ENCODE results near the gene PRKG1.

The PRKG1 gene

GRCh38 chr10:51862149-51862548, 787.9 kb downstream of the PRKG1 start:
- no peak for DNase-seq

GRCh38 chr10:51867956-51868355, 793.7 kb downstream of the PRKG1 start:
- DNase-seq = peak in 1 of 56 donors; percentile 8

DNA sequence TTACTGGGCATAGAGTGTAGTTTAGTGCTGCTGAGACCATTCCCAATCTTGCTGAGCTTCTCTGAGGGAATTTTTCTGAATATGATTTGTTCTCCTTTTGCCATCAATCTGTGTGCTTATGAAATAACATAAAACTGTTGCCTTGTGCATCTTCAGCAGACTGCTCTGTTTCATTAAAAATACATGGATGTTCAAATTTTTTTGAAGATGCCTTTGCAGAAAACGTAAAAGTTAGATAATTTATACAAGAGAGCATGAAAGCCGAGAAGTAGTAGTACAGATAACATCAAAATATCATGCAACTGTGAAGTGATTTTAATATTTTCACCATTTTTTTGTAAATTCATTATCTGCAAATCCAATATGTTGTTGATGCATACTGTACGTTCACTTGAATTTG, 799.8 kb downstream of the PRKG1 start:
- DNase-seq = no peak

GRCh38 chr10:51875610-51876009, 801.3 kb downstream of the PRKG1 start:
- DNase-seq = no peak

DNA sequence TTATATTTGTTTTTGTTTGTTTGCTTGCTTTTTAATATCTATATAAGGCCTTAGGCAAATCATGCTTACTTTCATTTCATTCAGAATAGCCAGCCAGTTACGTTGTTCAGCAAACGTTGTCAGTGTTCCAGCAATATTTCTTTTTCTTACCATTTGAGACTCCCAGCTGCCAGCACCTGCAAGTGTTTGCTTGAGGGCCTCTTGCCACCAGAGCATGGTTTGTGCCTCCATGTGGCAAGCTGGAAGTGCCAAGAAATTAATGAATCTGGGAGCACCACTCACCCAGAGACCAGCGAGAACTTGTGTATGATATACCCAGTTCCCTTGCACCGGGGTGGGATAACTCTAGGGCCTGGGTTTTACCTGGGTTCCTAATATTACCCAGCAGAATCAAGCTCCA, 802.2 kb downstream of the PRKG1 start:
- DNase-seq = no peak

- DNase-seq = no peak
Observed at GRCh38 chr10:51876979-51877378, 802.7 kb downstream of the PRKG1 start.

DNA sequence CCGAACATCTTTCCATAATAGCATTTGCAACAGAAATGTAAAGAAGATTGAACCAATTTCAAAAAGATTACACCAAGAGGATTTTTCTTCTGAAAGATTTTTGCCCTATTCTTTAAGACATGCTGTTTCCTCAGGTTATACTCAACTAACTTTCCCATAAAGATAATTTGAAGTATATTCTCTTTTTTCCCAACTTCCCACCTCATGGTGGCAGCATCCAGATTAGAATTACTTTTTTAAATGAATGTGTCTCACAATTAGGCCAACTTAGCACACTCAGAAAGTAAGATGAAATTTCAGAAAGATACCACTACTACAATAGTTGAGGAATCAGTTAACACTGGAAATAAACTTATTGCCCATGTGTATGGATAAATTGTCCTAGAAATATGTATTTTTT, 803.3 kb downstream of the PRKG1 start:
- no peak for DNase-seq

DNA sequence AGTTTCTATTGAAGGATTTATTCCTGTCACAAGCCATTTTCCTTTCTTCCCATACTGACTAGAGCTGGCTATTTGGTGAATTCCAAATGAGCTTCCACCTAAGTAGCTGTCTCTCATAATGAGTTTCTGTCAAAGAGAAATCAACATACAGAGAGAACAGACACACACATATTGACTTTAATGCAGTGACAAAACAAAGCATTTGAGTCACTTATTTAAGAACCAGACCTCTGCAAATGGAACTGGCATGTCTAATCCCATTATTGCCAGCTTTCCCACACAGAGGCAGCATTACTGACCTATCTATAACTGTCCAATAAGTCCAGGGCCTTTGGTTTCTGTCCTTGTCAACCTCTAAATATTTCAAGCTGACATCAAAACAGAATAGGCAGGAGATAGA, 804.4 kb downstream of the PRKG1 start:
- DNase-seq = no peak

DNA sequence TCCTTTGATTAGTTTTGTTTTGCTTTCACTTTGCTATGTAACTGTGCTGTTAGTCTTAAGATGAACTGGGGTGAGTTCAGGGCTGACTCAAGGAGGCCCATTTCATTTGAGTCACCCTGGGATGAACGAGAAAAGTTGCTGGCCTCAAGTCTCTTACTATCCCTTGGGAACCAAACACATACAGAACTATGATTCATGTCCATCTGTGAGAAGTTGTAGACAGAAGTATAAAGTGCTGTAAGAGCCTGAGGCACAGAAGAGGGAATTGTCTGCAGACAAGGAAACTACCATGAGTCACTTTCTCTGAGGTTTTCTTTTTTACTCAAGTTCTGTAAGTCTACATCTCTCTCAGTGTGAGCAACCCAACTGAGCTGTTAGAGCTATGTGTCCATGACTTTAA, 805.0 kb downstream of the PRKG1 start:
- DNase-seq = peak in 1 of 56 donors; percentile 8

DNA sequence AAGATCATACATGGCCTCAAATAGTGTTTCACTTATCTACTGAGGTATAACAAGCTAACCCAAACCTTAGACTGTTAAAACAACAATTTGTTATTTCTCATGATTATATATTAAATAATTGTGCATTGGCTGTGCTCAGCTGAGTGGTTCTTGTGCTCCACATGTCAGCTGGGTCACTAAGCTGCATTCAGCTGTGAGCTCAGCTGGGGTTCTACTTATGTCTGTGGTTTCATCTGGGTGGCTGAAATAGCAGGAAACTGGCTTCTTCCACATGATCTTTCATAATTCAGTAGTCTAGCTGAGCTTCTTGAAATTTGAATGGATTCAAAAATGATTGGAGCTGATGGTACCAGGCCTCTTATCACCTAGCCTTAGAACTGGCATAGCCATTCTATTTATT, 806.9 kb downstream of the PRKG1 start:
- DNase-seq = no peak

DNA sequence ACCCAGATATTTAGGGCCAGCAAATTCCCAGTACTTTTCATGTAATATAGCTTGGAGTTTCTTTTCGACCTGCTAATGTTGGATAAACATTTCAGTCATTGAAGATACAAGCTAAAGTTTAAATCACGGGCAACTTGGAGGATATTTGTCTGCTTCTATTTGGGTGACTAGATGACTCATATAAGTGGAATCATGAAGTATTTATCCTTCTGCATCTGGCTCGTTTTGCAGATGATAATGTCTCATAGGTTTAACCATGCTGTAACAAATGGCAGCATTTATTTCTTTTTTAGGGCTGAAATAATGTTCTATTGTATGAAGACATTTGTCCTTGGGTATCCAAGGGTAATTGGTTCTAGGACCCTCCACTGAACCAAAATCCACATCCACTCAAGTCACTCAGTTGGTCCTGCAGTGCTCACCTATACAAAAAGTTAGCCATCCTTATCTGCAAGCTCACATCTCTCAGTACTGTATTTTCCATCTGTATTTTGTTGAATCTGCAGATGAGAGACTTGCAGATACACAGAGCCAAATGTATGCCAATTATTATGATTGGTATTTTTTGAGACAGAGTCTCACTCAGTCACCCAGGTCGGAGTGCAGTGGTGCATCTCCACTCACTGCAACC, 812.3 kb downstream of the PRKG1 start:
- DNase-seq = no peak

DNA sequence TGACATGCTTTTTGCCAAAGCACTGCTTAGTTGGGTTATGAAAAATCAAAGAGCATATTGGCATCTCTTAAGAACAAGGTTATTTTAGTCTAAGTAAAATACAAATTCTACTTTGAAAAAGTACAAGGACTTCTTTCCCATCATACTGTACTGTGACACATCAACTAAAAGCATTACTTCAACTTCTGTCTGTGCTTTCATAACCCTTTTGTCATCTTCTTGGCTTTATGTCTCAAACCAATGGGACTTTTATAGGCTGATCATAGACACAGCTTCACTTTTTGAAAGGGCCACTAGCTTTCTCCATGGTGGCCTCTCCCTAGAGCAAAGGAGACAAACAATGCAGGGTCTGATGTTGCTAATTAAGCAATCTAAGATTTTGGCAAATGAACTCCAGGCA, 814.0 kb downstream of the PRKG1 start:
- DNase-seq = no peak

GRCh38 chr10:51892313-51892712, 818.0 kb downstream of the PRKG1 start:
- no peak for DNase-seq

- DNase-seq = peak in 2 of 56 donors; percentile 2 to 3
Observed at GRCh38 chr10:51892965-51893658, 818.8 kb downstream of the PRKG1 start.

DNA sequence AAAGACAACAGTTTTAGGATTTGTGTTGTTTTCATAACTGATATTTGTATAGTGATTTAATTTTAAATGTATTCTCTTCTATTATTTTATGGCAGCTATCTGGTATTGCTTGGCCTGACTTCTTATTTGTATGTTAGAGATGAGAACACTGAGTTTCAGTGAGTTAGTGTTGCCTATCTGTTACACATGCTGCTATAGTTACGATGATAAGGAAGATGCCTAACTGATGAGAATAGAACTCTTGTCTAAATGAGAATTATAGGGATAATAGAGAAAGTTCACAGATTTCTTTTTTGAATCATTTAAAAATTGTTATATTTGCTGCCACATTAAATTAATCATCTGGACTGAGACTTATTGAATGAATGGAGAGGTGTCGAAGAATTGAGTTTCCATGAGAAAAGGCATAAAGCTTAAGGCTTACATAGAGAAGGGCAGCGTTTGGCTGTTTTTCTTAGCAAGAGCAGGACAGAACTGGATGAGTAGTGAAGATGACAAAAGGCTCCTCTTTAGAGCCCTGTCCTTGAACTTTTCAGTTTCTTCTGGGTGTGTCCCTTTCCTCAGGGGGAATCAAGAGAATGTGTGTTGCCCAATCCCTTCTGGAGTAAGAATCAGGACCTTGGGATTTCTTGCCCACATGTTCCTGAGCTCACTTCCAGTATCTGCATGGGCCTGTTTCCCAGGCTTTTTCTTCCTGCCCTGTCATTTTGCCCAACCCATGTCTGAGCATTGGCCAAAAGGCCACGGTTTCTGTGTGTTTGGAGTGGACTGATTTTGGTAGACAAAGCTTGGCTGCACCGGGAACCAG, 820.7 kb downstream of the PRKG1 start:
- peak in 5 of 56 donors; percentile 1 to 20 (median 7) for DNase-seq

GRCh38 chr10:51896849-51897248, 822.6 kb downstream of the PRKG1 start:
- no peak for DNase-seq

GRCh38 chr10:51897560-51897959, 823.3 kb downstream of the PRKG1 start:
- no peak for DNase-seq

GRCh38 chr10:51900180-51900579, 825.9 kb downstream of the PRKG1 start:
- no peak for DNase-seq

DNA sequence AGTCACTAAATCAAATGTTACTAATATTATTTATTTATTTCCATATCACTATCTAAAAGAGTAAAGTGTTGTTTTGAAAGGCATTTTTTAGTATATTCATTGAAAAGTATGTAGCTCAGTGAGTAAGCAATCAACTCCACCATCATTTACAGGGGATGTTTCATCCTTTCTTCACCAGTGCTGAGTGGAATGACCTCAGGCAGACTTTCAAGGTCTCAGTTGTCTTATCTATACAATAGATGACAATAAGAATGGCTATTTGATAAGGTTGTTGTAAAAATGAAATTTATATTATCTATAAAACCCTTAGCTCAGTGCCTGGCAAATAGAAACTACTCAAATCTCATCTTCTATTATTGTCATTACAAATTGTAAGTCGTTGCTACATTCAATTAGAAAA, 829.4 kb downstream of the PRKG1 start:
- DNase-seq = no peak

- DNase-seq = no peak
Observed at GRCh38 chr10:51905032-51905431, 830.7 kb downstream of the PRKG1 start.

DNA sequence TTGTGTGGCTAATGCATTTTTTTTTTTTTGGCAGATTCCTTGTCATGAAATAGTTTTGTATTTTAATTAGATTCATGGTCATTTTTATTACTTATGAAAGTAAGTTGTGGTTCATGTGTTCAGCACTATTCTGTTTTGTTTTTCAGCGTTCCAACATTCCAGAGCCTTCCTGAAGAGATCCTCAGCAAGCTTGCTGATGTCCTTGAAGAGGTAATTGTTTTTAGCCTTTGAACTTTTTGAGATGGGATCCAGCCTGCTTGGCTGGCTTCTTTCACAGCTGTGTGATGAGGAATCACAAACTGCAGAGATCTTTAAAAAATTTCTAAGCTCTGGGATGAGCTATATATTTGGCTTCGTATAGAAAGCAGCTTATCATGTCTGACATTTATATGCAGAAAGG, 833.1 kb downstream of the PRKG1 start:
- no peak for DNase-seq

DNA sequence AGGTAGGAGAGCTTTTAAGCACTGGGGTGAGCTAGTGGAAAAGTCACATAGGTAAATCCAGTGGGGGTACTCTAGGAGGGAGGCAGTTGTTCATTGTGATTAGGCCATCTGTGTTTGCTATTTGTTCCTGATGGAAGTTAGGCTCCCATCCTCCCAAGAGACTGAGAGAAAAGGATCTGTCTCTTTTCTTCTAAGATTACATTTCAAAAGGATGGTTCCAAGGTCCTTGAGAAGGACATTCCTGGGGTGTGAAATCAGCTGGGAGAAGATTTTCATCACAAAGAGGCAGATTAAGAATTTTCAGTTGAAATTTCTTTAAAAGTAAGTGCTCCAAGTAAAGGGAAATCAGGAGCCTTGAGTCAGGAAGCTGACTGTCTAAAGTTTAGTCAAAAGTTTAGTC, 835.9 kb downstream of the PRKG1 start:
- DNase-seq = no peak

DNA sequence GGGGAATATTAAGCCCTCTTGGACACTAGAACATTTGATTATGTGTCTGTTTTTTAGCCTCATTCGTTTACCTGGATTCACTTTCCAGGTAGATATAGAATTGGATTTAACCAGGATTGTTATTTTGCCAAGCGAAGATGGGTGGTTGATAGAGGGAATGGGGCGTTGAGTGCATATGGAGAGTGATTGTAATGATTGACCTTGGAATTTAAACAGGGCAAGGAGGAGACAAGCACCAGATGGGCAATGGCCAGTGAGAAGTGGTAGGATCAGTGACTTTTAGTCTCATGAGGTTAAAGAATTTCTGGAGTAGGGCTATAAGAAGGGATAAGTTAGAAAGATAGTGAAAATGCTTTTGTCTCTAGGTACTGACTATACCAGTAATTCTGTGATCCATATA, 836.3 kb downstream of the PRKG1 start:
- DNase-seq = no peak

Measured in amygdala (tissue), 56 donors.